ENCODE results near the gene LDLRAD4.

GRCh38 chr18:13246591-13246990 lies 28.0 kb downstream of the LDLRAD4 start:
- no peak for TF ChIP-seq CTCF (IDR thresholded peaks at IDR 0.05; ENCODE audit: borderline replicate concordance, extremely low read depth, low read length, poor library complexity, severe bottlenecking)
- TF ChIP-seq EZH2 (IDR thresholded peaks at IDR 0.05; ENCODE audit: borderline replicate concordance, low read depth, low read length, severe bottlenecking), result no peak

Data from DND-41 (cell line).